Body of pancreas (tissue), 4 donors: Measurements from ENCODE around the gene MYLIP. TPM values are rescaled to one million over a fixed set of nuclear protein-coding genes. Genes with fewer than 3 reads are reported as not detected.

Experiments
- ATAC-seq: fragments of 150-250 bp; one replicate; pipeline ENCODE4 v1.9.1; 2016
- DNase-seq, 4 donors: peaks; one replicate each; pipeline ENCODE4 v3.0.0-alpha.2; 2019
- H3K27ac ChIP-seq, 4 donors: fragments of 200-600 bp; sonication (generic); 1 replicate in 3 of 4; 2 replicates in 1 of 4; pipeline versions ENCODE4 v1.5.1 to v1.6.1; 2016 to 2019; ENCODE audit warnings: mild to moderate bottlenecking in 1 of 4, mixed read lengths in 1 of 4, moderate library complexity in 1 of 4
- H3K27me3 ChIP-seq, 2 donors: fragments of 200-600 bp; sonication (generic); one replicate each; pipeline ENCODE4 v1.6.0; 2016; ENCODE audit warnings: mild to moderate bottlenecking in 1 of 2
- H3K36me3 ChIP-seq, 2 donors: fragments of 200-600 bp; sonication (generic); replicated peaks in 1 of 2; 2 replicates each; pipeline ENCODE4 v1.5.1; 2016; ENCODE audit warnings: low read depth in 2 of 2; ENCODE audit not compliant: insufficient read depth in 1 of 2
- H3K4me1 ChIP-seq: fragments of 200-600 bp; sonication (generic); one replicate; pipeline ENCODE4 v1.6.0; 2016
- H3K4me3 ChIP-seq, 2 donors: fragments of 200-600 bp; sonication (generic); 1 replicate in 1 of 2; 2 replicates in 1 of 2; pipeline ENCODE4 v1.5.1; 2016 to 2019
- H3K9me3 ChIP-seq, 3 donors: fragments of 200-600 bp; sonication (generic); 1 replicate in 2 of 3; 2 replicates in 1 of 3; pipeline ENCODE4 v1.5.1; 2016
- CTCF ChIP-seq, 7 experiments: fragments of 450-650 bp in 4 of 7; fragments of 200-600 bp in 3 of 7; sonication (generic) in 3 of 7; IDR thresholded peaks; one replicate each; pipeline ENCODE4 v1.5.1; 2016 to 2019; ENCODE audit warnings: antibody characterized with exemption in 7 of 7
- POLR2A ChIP-seq, 3 donors: fragments of 450-650 bp; IDR thresholded peaks; one replicate each; pipeline ENCODE4 v1.6.1; 2016; ENCODE audit warnings: antibody characterized with exemption in 3 of 3, mild to moderate bottlenecking in 2 of 3
- WGBS, 2 donors: methylation state at CpG; one replicate each; pipeline ENCODE4 v1.1.5; 2017; 5-methylcytosine and 5-hydroxymethylcytosine counted together
- intact Hi-C: fragments of 100-400 bp; cut with DNase I; formaldehyde crosslinking; loops from one replicate; pipeline ENCODE4 v1.15.1; 2023
- total RNA-seq, 2 donors: library from RNA; depleted of rRNA; stranded (reverse); fragments of >200 nt; gene quantifications; one replicate each; pipeline ENCODE4 v1.1.0, GENCODE V29; 2016

The MYLIP gene
- total RNA-seq, 2 donors from 2014 or later, result 13.2 to 28.7 TPM

DNA sequence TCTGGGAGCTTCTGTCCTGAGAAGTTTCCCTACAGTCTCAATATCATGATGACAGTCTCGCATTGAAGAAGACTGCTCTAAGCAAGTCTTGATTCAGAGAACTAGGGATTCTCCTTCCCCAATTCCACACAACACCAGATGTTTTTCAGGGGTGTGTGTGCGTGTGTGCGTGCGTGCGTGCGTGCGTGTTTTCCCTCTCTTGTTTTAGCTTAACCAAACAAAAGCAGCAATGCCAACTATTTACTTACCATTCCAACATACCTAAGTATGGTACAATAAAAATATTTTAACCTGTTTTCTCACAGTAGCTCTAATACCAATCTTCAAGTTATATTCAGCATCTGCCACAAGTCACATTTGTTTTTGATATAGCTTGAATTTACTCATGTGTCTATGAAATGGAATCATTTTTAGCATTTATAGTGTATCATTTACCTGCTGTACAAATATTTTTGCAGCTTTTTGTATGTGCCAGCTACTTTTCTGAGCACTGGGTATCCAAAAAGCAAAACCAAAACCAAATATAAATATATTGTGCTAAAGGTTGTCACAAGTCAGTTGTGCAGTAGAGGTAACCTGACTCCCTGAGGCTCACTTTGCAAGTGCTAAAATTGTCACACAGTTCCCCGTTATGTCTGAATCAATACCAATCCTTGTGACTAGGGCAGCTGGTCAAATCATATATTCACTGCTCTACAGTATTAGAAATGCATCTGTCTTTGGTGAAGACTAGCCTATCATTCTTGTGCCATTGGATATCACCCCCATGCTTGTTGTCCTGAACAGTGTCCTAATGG is 21.7 kb upstream of the MYLIP start:
- intact Hi-C loops, result no loop called here
- ATAC-seq, result no peak
- Histone ChIP-seq H3K27ac (no peak overlapping the region), H3K9me3 (no peaks in the 10 kb centered on the region), H3K27me3 (no peaks in the 10 kb centered on the region), H3K36me3 (no peaks in the 10 kb centered on the region), H3K4me3 (no peak overlapping the region), H3K4me1 (peaks cover 20% of the 10 kb centered on the region)
- TF ChIP-seq CTCF (IDR thresholded peaks at IDR 0.05) (no peak), POLR2A (IDR thresholded peaks at IDR 0.05) (no peak)
- WGBS, 2 donors, result 54 to 60% methylated on average over 8 of the region's 8 CpGs
- DNase-seq, result no peak

DNA sequence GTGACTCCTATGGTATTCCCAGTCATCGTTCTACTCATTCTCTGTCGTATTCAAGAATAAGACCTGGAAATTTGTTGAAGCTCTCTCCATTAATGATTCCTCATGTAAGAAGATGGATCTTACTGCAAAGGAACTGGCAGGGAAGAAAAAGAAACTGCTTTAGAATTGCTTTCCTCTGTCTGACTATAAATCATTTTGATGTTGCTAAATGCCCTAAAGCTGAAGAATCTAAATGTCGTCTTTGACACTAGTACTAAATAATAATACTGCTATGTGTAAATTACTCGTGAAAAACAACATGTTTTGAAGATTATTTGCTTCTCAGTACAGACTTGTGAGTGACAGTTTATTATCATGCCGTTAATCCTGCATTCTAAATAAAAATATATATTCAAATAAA is 20.5 kb upstream of the MYLIP start:
- TF ChIP-seq POLR2A (IDR thresholded peaks at IDR 0.05), result no peak
- no peak for TF ChIP-seq CTCF (IDR thresholded peaks at IDR 0.05)
- ATAC-seq (no peak), DNase-seq (no peak)
- Histone ChIP-seq H3K4me3 (no peak overlapping the region), H3K27me3 (no peaks in the 10 kb centered on the region), H3K27ac (no peak overlapping the region), H3K36me3 (no peaks in the 10 kb centered on the region), H3K4me1 (peaks cover 16% of the 10 kb centered on the region), H3K9me3 (no peaks in the 10 kb centered on the region)
- intact Hi-C loops, result no loop called here
- WGBS, 2 donors, result 83 to 92% methylated on average over 5 of the region's 5 CpGs

- Histone ChIP-seq H3K9me3 (no peaks in the 10 kb centered on the region), H3K27me3 (no peaks in the 10 kb centered on the region), H3K27ac (peak overlapping the region in 2 of 4 donors; percentile 48 to 51), H3K36me3 (no peaks in the 10 kb centered on the region), H3K4me3 (no peak overlapping the region), H3K4me1 (peaks cover 16% of the 10 kb centered on the region)
- peak; percentile 44 to 54 (median 48) for DNase-seq
- TF ChIP-seq POLR2A (IDR thresholded peaks at IDR 0.05), result no peak
- ATAC-seq, result peak; percentile 70
- 38 to 54% methylated on average over 5 of the region's 5 CpGs for WGBS, 2 donors
- intact Hi-C loops, result no loop called here
These were observed 19.8 kb upstream of the MYLIP start for GRCh38 chr6:16108921-16109658.

DNA sequence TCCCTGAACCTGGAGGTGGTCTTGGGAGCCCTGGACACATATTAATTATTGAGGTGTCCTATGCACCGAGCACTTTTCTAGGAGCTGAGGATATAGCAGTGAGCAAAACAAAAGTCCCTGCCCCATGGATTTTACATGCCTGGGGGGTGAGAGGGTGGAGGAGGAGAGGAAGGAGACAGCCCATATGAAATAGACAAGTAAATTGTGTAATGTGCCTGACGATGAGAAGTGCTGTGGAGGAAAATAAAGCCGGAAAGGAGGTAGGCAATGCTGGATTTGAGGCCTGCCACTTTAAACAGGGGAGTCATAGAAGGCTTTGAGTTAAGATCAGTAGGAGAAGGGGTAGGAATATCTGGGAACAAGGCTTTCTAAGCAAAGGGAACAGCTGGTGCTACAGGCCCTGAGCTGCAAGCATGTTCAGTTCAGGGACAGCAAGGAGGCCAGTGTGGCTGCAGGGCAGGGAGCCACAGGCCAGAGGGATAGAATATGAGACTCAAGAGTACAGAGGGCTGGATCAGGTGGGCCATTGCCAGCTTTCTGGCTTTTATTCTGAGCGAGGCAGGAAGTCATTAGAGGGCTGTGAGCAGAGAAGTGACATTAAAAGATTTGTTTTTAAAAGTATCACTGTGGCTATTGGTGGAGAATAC is 19.1 kb upstream of the MYLIP start:
- ATAC-seq, result peak; percentile 12
- Histone ChIP-seq H3K4me1 (peaks cover 16% of the 10 kb centered on the region), H3K9me3 (no peaks in the 10 kb centered on the region), H3K36me3 (no peaks in the 10 kb centered on the region), H3K4me3 (no peak overlapping the region), H3K27me3 (no peaks in the 10 kb centered on the region), H3K27ac (peak overlapping the region in 2 of 4 donors; percentile 48 to 51)
- intact Hi-C loops, result no loop called here
- 45 to 68% methylated on average over 4 of the region's 4 CpGs for WGBS, 2 donors
- DNase-seq, result peak in 2 of 4 donors; percentile 19 to 21
- no peak for TF ChIP-seq CTCF (IDR thresholded peaks at IDR 0.05)

DNA sequence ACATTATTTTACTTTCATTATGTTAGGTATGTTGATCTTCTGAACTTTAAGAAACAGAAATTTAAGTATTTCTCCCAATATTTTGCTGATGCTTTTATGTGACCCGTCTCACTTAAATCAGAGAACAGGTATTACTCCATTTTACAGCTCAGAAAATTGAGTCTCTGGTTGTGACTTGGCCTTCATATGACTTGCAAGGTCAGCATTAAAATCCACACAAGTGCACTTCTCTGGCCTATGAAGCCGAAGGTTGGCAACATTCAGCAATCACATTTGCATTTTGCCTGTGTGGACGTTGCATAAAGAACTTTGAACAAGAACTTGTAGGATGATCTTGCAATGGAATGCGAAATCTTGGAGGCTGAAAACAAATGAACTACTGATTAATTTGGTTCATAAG is 10.1 kb upstream of the MYLIP start:
- Histone ChIP-seq H3K9me3 (no peaks in the 10 kb centered on the region), H3K4me3 (no peak overlapping the region), H3K4me1 (no peaks in the 10 kb centered on the region), H3K27me3 (no peaks in the 10 kb centered on the region), H3K27ac (no peak overlapping the region), H3K36me3 (no peaks in the 10 kb centered on the region)
- 77 to 85% methylated on average over 4 of the region's 4 CpGs for WGBS, 2 donors
- ATAC-seq (no peak), DNase-seq (no peak)
- intact Hi-C loops, result no loop called here
- no peak for TF ChIP-seq CTCF (IDR thresholded peaks at IDR 0.05)
- TF ChIP-seq POLR2A (IDR thresholded peaks at IDR 0.05), result no peak
